Trophoblast cell (in vitro differentiated cells and primary cell): ENCODE measurements around the gene USP24.

Experiments
- DNase-seq, 2 donors: peaks; one replicate each; pipeline ENCODE4 v3.0.0-alpha.2; 2016
- H2AFZ ChIP-seq: 2 replicates; pipeline ENCODE4 v1.6.1; 2013; ENCODE audit warnings: low read length, moderate library complexity, mild to moderate bottlenecking; ENCODE audit not compliant: insufficient read depth, poor library complexity
- H2AK5ac ChIP-seq: 2 replicates; pipeline ENCODE4 v1.6.1; 2013; ENCODE audit warnings: mild to moderate bottlenecking, low read length
- H2BK120ac ChIP-seq: 2 replicates; pipeline ENCODE4 v1.6.1; 2013; ENCODE audit warnings: low read length, mild to moderate bottlenecking, moderate library complexity; ENCODE audit not compliant: insufficient read depth, poor library complexity
- H2BK12ac ChIP-seq: 2 replicates; pipeline ENCODE4 v1.6.1; 2013; ENCODE audit warnings: mild to moderate bottlenecking, low read length, moderate library complexity
- H2BK5ac ChIP-seq: 2 replicates; pipeline ENCODE4 v1.6.1; 2013; ENCODE audit warnings: low read length, low read depth, moderate library complexity, mild to moderate bottlenecking; ENCODE audit not compliant: poor library complexity
- H3K14ac ChIP-seq: 2 replicates; pipeline ENCODE4 v1.6.1; 2013; ENCODE audit warnings: mild to moderate bottlenecking, low read length
- H3K18ac ChIP-seq: 2 replicates; pipeline ENCODE4 v1.6.1; 2013; ENCODE audit warnings: mild to moderate bottlenecking, low read length
- H3K23ac ChIP-seq: 2 replicates; pipeline ENCODE4 v1.6.1; 2013; ENCODE audit warnings: low read length
- H3K27ac ChIP-seq: 2 replicates; pipeline ENCODE4 v1.5.1; 2013; ENCODE audit warnings: low read depth, mild to moderate bottlenecking, inconsistent platforms, low read length, moderate library complexity
- H3K27me3 ChIP-seq: 2 replicates; pipeline ENCODE4 v1.6.1; 2013; ENCODE audit warnings: inconsistent platforms, mild to moderate bottlenecking, low read length, moderate library complexity; ENCODE audit not compliant: insufficient read depth
- H3K36me3 ChIP-seq, 2 experiments: 1 replicate in 1 of 2; 2 replicates in 1 of 2; pipeline ENCODE4 v1.6.1; 2013; ENCODE audit warnings: low read length in 2 of 2, mild to moderate bottlenecking in 2 of 2, moderate library complexity in 1 of 2; ENCODE audit not compliant: insufficient read depth in 2 of 2, control insufficient read depth in 1 of 2
- H3K4ac ChIP-seq: 2 replicates; pipeline ENCODE4 v1.6.1; 2013; ENCODE audit warnings: low read depth, mild to moderate bottlenecking, low read length, moderate library complexity
- H3K4me1 ChIP-seq, 2 experiments: 1 replicate in 1 of 2; 2 replicates in 1 of 2; pipeline ENCODE4 v1.6.1; 2013; ENCODE audit warnings: low read length in 2 of 2, mild to moderate bottlenecking in 2 of 2, moderate library complexity in 1 of 2; ENCODE audit not compliant: insufficient read depth in 2 of 2, control insufficient read depth in 1 of 2
- H3K4me2 ChIP-seq: 2 replicates; pipeline ENCODE4 v1.6.1; 2013; ENCODE audit warnings: inconsistent platforms, mild to moderate bottlenecking, low read length, moderate library complexity
- H3K4me3 ChIP-seq: 2 replicates; pipeline ENCODE4 v1.5.1; 2013; ENCODE audit warnings: mild to moderate bottlenecking, low read depth, low read length, inconsistent platforms
- H3K79me1 ChIP-seq: one replicate; pipeline ENCODE4 v1.6.1; 2013; ENCODE audit warnings: low read length
- H3K79me2 ChIP-seq: 2 replicates; pipeline ENCODE4 v1.6.1; 2013; ENCODE audit warnings: low read length, mild to moderate bottlenecking; ENCODE audit not compliant: control insufficient read depth, insufficient read depth, poor library complexity
- H3K9ac ChIP-seq: 2 replicates; pipeline ENCODE4 v1.6.1; 2013; ENCODE audit warnings: mild to moderate bottlenecking, low read length
- H3K9me3 ChIP-seq: 2 replicates; pipeline ENCODE4 v1.6.1; 2013; ENCODE audit warnings: low read depth, mild to moderate bottlenecking, control low read depth, inconsistent platforms, low read length; ENCODE audit not compliant: insufficient read depth
- H4K12ac ChIP-seq: 2 replicates; pipeline ENCODE4 v1.6.1; 2013; ENCODE audit warnings: low read depth, mild to moderate bottlenecking, low read length, moderate library complexity
- H4K8ac ChIP-seq: 2 replicates; pipeline ENCODE4 v1.6.1; 2013; ENCODE audit warnings: low read depth, mild to moderate bottlenecking, low read length, moderate library complexity
- H4K91ac ChIP-seq: one replicate; pipeline ENCODE4 v1.6.1; 2013; ENCODE audit warnings: low read depth, mild to moderate bottlenecking, low read length, moderate library complexity
- WGBS: extraction: QIAGEN DNeasy Blood & Tissue Kit; methylation state at CpG from one replicate; pipeline ENCODE4 v1.1.7; 2013; ENCODE audit warnings: missing lambda C conversion rate; ENCODE audit not compliant: insufficient read length, insufficient coverage; ENCODE audit errors: extremely low coverage; 5-methylcytosine and 5-hydroxymethylcytosine counted together

Gene USP24

GRCh38 chr1:55053265-55053954 is 161.8 kb downstream of the USP24 start:
- Histone ChIP-seq H3K9ac (no peak overlapping the region), H3K79me1 (no peaks in the 10 kb centered on the region), H3K9me3 (peaks cover 3% of the 10 kb centered on the region), H3K14ac (no peak overlapping the region), H4K91ac (no peak overlapping the region), H3K4me3 (no peak overlapping the region), H2BK5ac (no peak overlapping the region), H3K4me2 (no peak overlapping the region), H3K23ac (no peak overlapping the region), H3K18ac (no peak overlapping the region), H2AFZ (no peak overlapping the region), H2AK5ac (no peak overlapping the region), H3K27me3 (no peaks in the 10 kb centered on the region), H3K4me1 (peaks cover 6% of the 10 kb centered on the region in 2 experiments), H4K12ac (no peak overlapping the region), H3K36me3 (no peaks in the 10 kb centered on the region), H4K8ac (no peak overlapping the region), H2BK12ac (no peak overlapping the region), H3K79me2 (no peaks in the 10 kb centered on the region), H2BK120ac (no peak overlapping the region), H3K4ac (no peak overlapping the region), H3K27ac (no peak overlapping the region)
- no CpG with 5 or more reads among the region's 7 CpGs for WGBS
- no peak for DNase-seq

- no peak overlapping the region for H2BK12ac ChIP-seq
- no peak overlapping the region for H3K4ac ChIP-seq
- no peak overlapping the region for H3K27ac ChIP-seq
- no peak overlapping the region for H3K18ac ChIP-seq
- H2BK120ac ChIP-seq: no peak overlapping the region
- no peak overlapping the region for H3K23ac ChIP-seq
- no peak for DNase-seq
- peaks cover 6% of the 10 kb centered on the region in 2 experiments for H3K4me1 ChIP-seq
- no peaks in the 10 kb centered on the region for H3K36me3 ChIP-seq
- H4K12ac ChIP-seq: no peak overlapping the region
- no peak overlapping the region for H3K4me3 ChIP-seq
- H3K14ac ChIP-seq: no peak overlapping the region
- no peak overlapping the region for H3K9ac ChIP-seq
- peaks cover 3% of the 10 kb centered on the region for H3K9me3 ChIP-seq
- no peaks in the 10 kb centered on the region for H3K79me2 ChIP-seq
- no peak overlapping the region for H2AFZ ChIP-seq
- no peak overlapping the region for H4K91ac ChIP-seq
- no peak overlapping the region for H2BK5ac ChIP-seq
- H2AK5ac ChIP-seq: no peak overlapping the region
- H4K8ac ChIP-seq: no peak overlapping the region
- no peaks in the 10 kb centered on the region for H3K27me3 ChIP-seq
- no CpG with 5 or more reads among the region's 29 CpGs for WGBS
- no peaks in the 10 kb centered on the region for H3K79me1 ChIP-seq
- H3K4me2 ChIP-seq: no peak overlapping the region
Observed at GRCh38 chr1:55052221-55053142, 162.7 kb downstream of the USP24 start.

- WGBS: no CpG with 5 or more reads among the region's 9 CpGs
- Histone ChIP-seq H2BK120ac (no peak overlapping the region), H3K36me3 (no peaks in the 10 kb centered on the region), H2AK5ac (no peak overlapping the region), H3K79me1 (no peaks in the 10 kb centered on the region), H3K18ac (no peak overlapping the region), H3K79me2 (no peaks in the 10 kb centered on the region), H3K9me3 (peaks cover 3% of the 10 kb centered on the region), H2BK5ac (no peak overlapping the region), H4K8ac (no peak overlapping the region), H3K4me2 (no peak overlapping the region), H3K4me3 (no peak overlapping the region), H3K9ac (no peak overlapping the region), H4K91ac (no peak overlapping the region), H3K27ac (no peak overlapping the region), H3K14ac (no peak overlapping the region), H3K23ac (no peak overlapping the region), H2AFZ (no peak overlapping the region), H3K4ac (no peak overlapping the region), H3K4me1 (peaks cover 6% of the 10 kb centered on the region in 2 experiments), H2BK12ac (no peak overlapping the region), H4K12ac (no peak overlapping the region), H3K27me3 (no peaks in the 10 kb centered on the region)
- DNase-seq: no peak
Observed at GRCh38 chr1:55051621-55052020, 163.5 kb downstream of the USP24 start.

- Histone ChIP-seq H3K4me2 (no peak overlapping the region), H3K4me1 (peaks cover 6% of the 10 kb centered on the region in 2 experiments), H4K91ac (no peak overlapping the region), H2BK12ac (no peak overlapping the region), H3K79me2 (no peaks in the 10 kb centered on the region), H3K14ac (no peak overlapping the region), H2BK120ac (no peak overlapping the region), H3K27me3 (no peaks in the 10 kb centered on the region), H2AK5ac (no peak overlapping the region), H3K9me3 (peaks cover 3% of the 10 kb centered on the region), H3K27ac (no peak overlapping the region), H3K23ac (no peak overlapping the region), H3K9ac (no peak overlapping the region), H2BK5ac (no peak overlapping the region), H3K4me3 (no peak overlapping the region), H3K18ac (no peak overlapping the region), H4K8ac (no peak overlapping the region), H3K79me1 (no peaks in the 10 kb centered on the region), H3K36me3 (no peaks in the 10 kb centered on the region), H2AFZ (no peak overlapping the region), H4K12ac (no peak overlapping the region), H3K4ac (no peak overlapping the region)
- DNase-seq: no peak
- WGBS: no CpG with 5 or more reads among the region's 5 CpGs
Observed at GRCh38 chr1:55051169-55051568, 164.0 kb downstream of the USP24 start.
